GM21717 (cell line): Measurements from ENCODE around the gene REM2.

Source experiments
- ATAC-seq: cut with Tn5 transposase; IDR thresholded peaks from one replicate; pipeline ENCODE4 v1.9.1; 2021; ENCODE audit warnings: mild to moderate bottlenecking, moderate library complexity; ENCODE audit not compliant: unreplicated experiment

Gene REM2

GRCh38 chr14:22883173-22883976 lies at the start of gene REM2:
Gene REM2, plus strand, starts transcription at chr14:22883222. Its CDS starts 66 bp downstream, at chr14:22883288.
- no peak for ATAC-seq

GRCh38 chr14:22835505-22835904 lies 47.5 kb upstream of the REM2 start:
- no peak for ATAC-seq

- no peak for ATAC-seq
Observed at GRCh38 chr14:22836301-22837113, 46.5 kb upstream of the REM2 start, which contains the start of gene MMP14. Gene MMP14, plus strand, starts transcription at chr14:22836585. Its CDS starts 233 bp downstream, at chr14:22836818.

GRCh38 chr14:22837114-22837749 lies 45.8 kb upstream of the REM2 start:
- ATAC-seq: no peak

GRCh38 chr14:22837750-22838538 lies 45.1 kb upstream of the REM2 start:
- no peak for ATAC-seq

GRCh38 chr14:22838631-22839041 lies 44.4 kb upstream of the REM2 start:
- ATAC-seq: no peak

GRCh38 chr14:22839159-22839779 lies 43.8 kb upstream of the REM2 start:
- no peak for ATAC-seq

GRCh38 chr14:22841311-22841710 lies 41.7 kb upstream of the REM2 start:
- no peak for ATAC-seq

- ATAC-seq: no peak
Observed at GRCh38 chr14:22841769-22842168, 41.3 kb upstream of the REM2 start.

- ATAC-seq: no peak
Observed at GRCh38 chr14:22842211-22843122, 40.6 kb upstream of the REM2 start.

GRCh38 chr14:22843123-22843925 lies 39.7 kb upstream of the REM2 start:
- ATAC-seq: no peak

GRCh38 chr14:22844221-22845102 lies 38.6 kb upstream of the REM2 start:
- no peak for ATAC-seq

- no peak for ATAC-seq
Observed at GRCh38 chr14:22845103-22845394, 38.0 kb upstream of the REM2 start.

- no peak for ATAC-seq
Observed at GRCh38 chr14:22845821-22846625, 37.0 kb upstream of the REM2 start.

- ATAC-seq: no peak
Observed at GRCh38 chr14:22846811-22847307, 36.2 kb upstream of the REM2 start.

- no peak for ATAC-seq
Observed at GRCh38 chr14:22847661-22848341, 35.2 kb upstream of the REM2 start.
